H1 (cell line): Measurements from ENCODE around the gene FCRLB. TPM values are rescaled to one million over a fixed set of nuclear protein-coding genes. Genes with fewer than 3 reads are reported as not detected.

Experiments
- BRCA1 ChIP-seq: IDR thresholded peaks from 2 replicates; pipeline ENCODE4 v1.6.1; 2012; ENCODE audit warnings: low read depth, low read length, improper control_type of control experiment
- RAD21 ChIP-seq, 2 experiments: IDR thresholded peaks in 1 of 2; conservative IDR thresholded peaks in 1 of 2; 2 replicates each; pipeline ENCODE4 v1.6.1; 2011; ENCODE audit warnings: low read depth in 2 of 2, low read length in 2 of 2, improper control_type of control experiment in 1 of 2, inconsistent platforms in 1 of 2, mild to moderate bottlenecking in 1 of 2, moderate library complexity in 1 of 2
- polyA plus RNA-seq, 7 experiments: library from polyadenylated mRNA; depleted of rRNA in 3 of 7; stranded (reverse) in 5 of 7; unstranded in 2 of 7; fragments of >200 nt in 5 of 7; fragments of 200-250 nt in 2 of 7; gene quantifications; 1 replicate in 5 of 7; 2 replicates in 1 of 7; 4 replicates in 1 of 7; pipeline versions ENCODE4 v1.2.1 to v1.2.3, GENCODE V29; 2011 to 2013; ENCODE audit warnings: missing spikeins in 2 of 7, mixed read lengths in 2 of 7
- small RNA-seq: library from polyadenylated mRNA; stranded (forward); fragments of <200 nt; extraction: miRNeasy Mini kit (QIAGEN cat#:217004); gene quantifications from one replicate; pipeline ENCODE3, GENCODE V24; 2013; ENCODE audit not compliant: insufficient read depth
- total RNA-seq: library from RNA; stranded (reverse); fragmentation: NEBNext Ultra II Directional; extraction: Animal tissue kit (Norgen Biotek cat#: 25700); gene quantifications from 2 replicates; pipeline ENCODE4 v1.2.1, GENCODE V29; 2021

The FCRLB gene
- total and polyA plus RNA-seq, 2 of the 8 experiments (the other 6 are each of a cell fraction or from before 2014, with no cell fraction given): 0.14 to 0.24 TPM

- TF ChIP-seq BRCA1 (no peak), RAD21 (IDR thresholded peaks at IDR 0.05 in 1 of 2, conservative IDR thresholded peaks at IDR 0.05 in 1 of 2; ENCODE audit: low read depth in 2 of 2, low read length in 2 of 2) (no peak)
These were observed 55.9 kb downstream of the FCRLB start (continued) for GRCh38 chr1:161777261-161777660.

Small RNA genes lying within 50 kb of the gene (small RNA-seq; reads per million reads assigned to genes)
- gene RF00019 (not detected), gene RN7SL466P (not detected)

Other genes with a start within 250 kb of the FCRLB start
- gene FCGR2A, start 216.1 kb upstream of the FCRLB start, total RNA-seq: 0.55 and 0.71 TPM in 2 replicates
- gene FCGR2A, start 216.1 kb upstream of the FCRLB start, polyA plus RNA-seq (2011; rRNA removed): 0.28 and 0.86 TPM in 2 replicates
- gene HSPA6, start 197.0 kb upstream of the FCRLB start, total RNA-seq: 0.15 and 0.17 TPM in 2 replicates
- 0.05 and 0.06 TPM in 2 replicates for gene HSPA6, start 197.0 kb upstream of the FCRLB start, polyA plus RNA-seq (2011; rRNA removed)
- gene FCGR3A, start 171.7 kb upstream of the FCRLB start, total RNA-seq: not detected in 2 replicates
- gene FCGR3A, start 171.7 kb upstream of the FCRLB start, polyA plus RNA-seq (2011; rRNA removed): not detected in 2 replicates
- gene FCGR3B, start 90.4 kb upstream of the FCRLB start, total RNA-seq: not detected in 2 replicates
- not detected in 2 replicates for gene FCGR3B, start 90.4 kb upstream of the FCRLB start, polyA plus RNA-seq (2011; rRNA removed)
- not detected in 2 replicates for gene FCGR2B, start 58.4 kb upstream of the FCRLB start, total RNA-seq
- gene FCGR2B, start 58.4 kb upstream of the FCRLB start, polyA plus RNA-seq (2011; rRNA removed): 0.05 and 0.11 TPM in 2 replicates
- gene FCRLA, start 14.3 kb upstream of the FCRLB start, total RNA-seq: not detected in 2 replicates
- gene FCRLA, start 14.3 kb upstream of the FCRLB start, polyA plus RNA-seq (2011; rRNA removed): not detected in 2 replicates
- gene DUSP12, start 28.2 kb downstream of the FCRLB start, total RNA-seq: 24.4 and 27.6 TPM in 2 replicates
- 32.7 and 33.9 TPM in 2 replicates for gene DUSP12, start 28.2 kb downstream of the FCRLB start, polyA plus RNA-seq (2011; rRNA removed)
- 9.9 and 10.0 TPM in 2 replicates for gene ATF6, start 44.8 kb downstream of the FCRLB start, total RNA-seq
- 3.0 and 4.6 TPM in 2 replicates for gene ATF6, start 44.8 kb downstream of the FCRLB start, polyA plus RNA-seq (2011; rRNA removed)